CD4-positive, alpha-beta memory T cell (primary cell): ENCODE data around the gene RALGAPB. TPM values are rescaled to one million over a fixed set of nuclear protein-coding genes. Genes with fewer than 3 reads are reported as not detected.

Experiments
- microRNA-seq: library from miRNA; unstranded; fragments of <30 nt; microRNA quantifications from one replicate; pipeline ENCODE4 v1.2.0, GENCODE V29; 2021; ENCODE audit warnings: borderline replicate concordance, borderline number of aligned reads, borderline microRNAs expressed, mixed read lengths
- polyA plus RNA-seq, 2 donors: library from polyadenylated mRNA; unstranded; fragments of 300-500 nt; fragmentation: Illumina TruSeq; gene quantifications; one replicate each; pipeline ENCODE4 v1.2.3, GENCODE V29; 2021
- total RNA-seq, 2 experiments: library from RNA; stranded (reverse); gene quantifications; one replicate each; pipeline ENCODE4 v1.2.3, GENCODE V29; 2021

The RALGAPB gene
- total and polyA plus RNA-seq, 4 experiments from 2014 or later, result 9.0 to 57.4 (median 35.2) TPM

Small RNAs within 50 kb of the gene (microRNA-seq; reads per million reads assigned to microRNA genes)
- gene MIR548O2, result not detected

Other genes starting within 250 kb of the RALGAPB start
- not detected for gene KIAA1755, start 212.1 kb upstream of the RALGAPB start, total RNA-seq
- gene KIAA1755, start 212.1 kb upstream of the RALGAPB start, polyA plus RNA-seq, result not detected
- gene BPI, start 168.7 kb upstream of the RALGAPB start, total RNA-seq, result not detected
- gene BPI, start 168.7 kb upstream of the RALGAPB start, polyA plus RNA-seq, result not detected
- not detected for gene LBP, start 126.4 kb upstream of the RALGAPB start, total RNA-seq
- not detected for gene LBP, start 126.4 kb upstream of the RALGAPB start, polyA plus RNA-seq
- 10 to 100 TPM; 46.0 to 49.8 TPM for gene SNHG17, start 37.5 kb upstream of the RALGAPB start, total RNA-seq
- 100 to 1,000 TPM in 1 of 2 donors, 10 to 100 TPM in 1; 43.7 to 109 TPM for gene SNHG17, start 37.5 kb upstream of the RALGAPB start, polyA plus RNA-seq
- gene ADIG, start 108.4 kb downstream of the RALGAPB start, total RNA-seq, result not detected
- not detected for gene ADIG, start 108.4 kb downstream of the RALGAPB start, polyA plus RNA-seq
- not detected for gene ARHGAP40, start 129.0 kb downstream of the RALGAPB start, total RNA-seq
- not detected for gene ARHGAP40, start 129.0 kb downstream of the RALGAPB start, polyA plus RNA-seq